H1 (cell line): Measurements from ENCODE around the gene LRTM2. TPM values are rescaled to one million over a fixed set of nuclear protein-coding genes. Genes with fewer than 3 reads are reported as not detected.

Experiments
- CBX8 ChIP-seq: fragments of 300-800, 300-1000 bp; sonication (generic); IDR thresholded peaks from 2 replicates; pipeline ENCODE4 v1.7.1; 2016; ENCODE audit warnings: low read depth, low read length, borderline replicate concordance
- CHD7 ChIP-seq: fragments of 300-600 bp; sonication (generic); IDR thresholded peaks from 2 replicates; pipeline ENCODE4 v1.7.1; 2012; ENCODE audit warnings: low read length, moderate library complexity, mild to moderate bottlenecking, inconsistent platforms; ENCODE audit not compliant: insufficient replicate concordance
- CTBP2 ChIP-seq: IDR thresholded peaks from 2 replicates; pipeline ENCODE4 v1.7.0; 2011; ENCODE audit warnings: borderline replicate concordance, mild to moderate bottlenecking, moderate library complexity, mixed read lengths, low read length; ENCODE audit not compliant: insufficient read depth, insufficient read length
- EGR1 ChIP-seq: IDR thresholded peaks from 2 replicates; pipeline ENCODE4 v1.6.1; 2011; ENCODE audit warnings: low read depth, low read length, borderline replicate concordance
- KDM5A ChIP-seq: fragments of 200-600 bp; IDR thresholded peaks from 2 replicates; pipeline ENCODE4 v1.7.1; 2012; ENCODE audit warnings: mild to moderate bottlenecking, low read length, inconsistent platforms, mixed read lengths
- NRF1 ChIP-seq: IDR thresholded peaks from 2 replicates; pipeline ENCODE4 v1.6.1; 2011; ENCODE audit warnings: mild to moderate bottlenecking, low read depth, low read length, improper control_type of control experiment
- POLR2A ChIP-seq, 2 experiments: IDR thresholded peaks; 1 replicate in 1 of 2; 2 replicates in 1 of 2; pipeline ENCODE4 v1.6.1; 2011; ENCODE audit warnings: low read depth in 2 of 2, low read length in 2 of 2, mild to moderate bottlenecking in 2 of 2; ENCODE audit errors: control extremely low read depth in 1 of 2
- polyA plus RNA-seq, 7 experiments: library from polyadenylated mRNA; depleted of rRNA in 3 of 7; stranded (reverse) in 5 of 7; unstranded in 2 of 7; fragments of >200 nt in 5 of 7; fragments of 200-250 nt in 2 of 7; gene quantifications; 1 replicate in 5 of 7; 2 replicates in 1 of 7; 4 replicates in 1 of 7; pipeline versions ENCODE4 v1.2.1 to v1.2.3, GENCODE V29; 2011 to 2013; ENCODE audit warnings: missing spikeins in 2 of 7, mixed read lengths in 2 of 7
- total RNA-seq: library from RNA; stranded (reverse); fragmentation: NEBNext Ultra II Directional; extraction: Animal tissue kit (Norgen Biotek cat#: 25700); gene quantifications from 2 replicates; pipeline ENCODE4 v1.2.1, GENCODE V29; 2021

LRTM2 gene
- total and polyA plus RNA-seq, 2 of the 8 experiments (the other 6 are each of a cell fraction or from before 2014, with no cell fraction given), result 0.06 TPM; not detected in 1

- TF ChIP-seq CHD7 (no peak), KDM5A (no peak), POLR2A (IDR thresholded peaks at IDR 0.05; ENCODE audit: control extremely low read depth in 1 of 2, low read depth in 2 of 2, low read length in 2 of 2) (no peak), CBX8 (no peak), EGR1 (no peak), NRF1 (no peak), CTBP2 (no peak)
Measured at GRCh38 chr12:1881936-1882335, 61.6 kb downstream of the LRTM2 start (continued).
